PC-3 (cell line): ENCODE data around the gene MZB1. TPM values are rescaled to one million over a fixed set of nuclear protein-coding genes. Genes with fewer than 3 reads are reported as not detected.
"Not testable (repeated sequence)": the region's sequence is repeated elsewhere in the genome, so short reads cannot be mapped to it uniquely, and the experiment has no call there.

Experiments used
- ATAC-seq: fragments of 200-7000 bp; cut with Tn5 transposase; 2 replicates; pipeline ENCODE4 v1.9.1; 2020; ENCODE audit warnings: mild to moderate bottlenecking, moderate library complexity
- BruUV-seq: library from RNA; stranded (reverse); fragments of 400-500 nt; replicated peaks from 2 replicates; lab custom pipeline; 2021; lab: Mats Ljungman, UMichigan
- CTCF ChIA-PET: fragments of 300-600 bp; sonication (Branson Sonifier 250); formaldehyde crosslinking; loops from one replicate; lab custom pipeline; 2022; ENCODE audit warnings: antibody characterized with exemption; lab: Charles Lee
- POLR2A ChIA-PET: fragments of 300-600 bp; sonication (Branson Sonifier 250); formaldehyde crosslinking; loops from one replicate; lab custom pipeline; 2022; ENCODE audit warnings: antibody characterized with exemption; ENCODE audit not compliant: unreplicated experiment; lab: Charles Lee
- DNase-seq: peaks from one replicate; pipeline ENCODE4 v3.0.0-alpha.2; 2015
- H2AFZ ChIP-seq: fragments of 300-600 bp; sonication (generic); 2 replicates; pipeline ENCODE4 v1.6.0; 2016; ENCODE audit warnings: antibody characterized with exemption, low read length
- H3F3A ChIP-seq: fragments of 300-600 bp; sonication (generic); one replicate; pipeline ENCODE4 v1.6.0; 2017; ENCODE audit warnings: antibody characterized with exemption, low read length, control low read depth, mild to moderate bottlenecking; ENCODE audit not compliant: unreplicated experiment
- H3K27ac ChIP-seq: fragments of 300-600 bp; sonication (generic); 2 replicates; pipeline ENCODE4 v1.5.1; 2016; ENCODE audit warnings: mild to moderate bottlenecking, low read length
- H3K27me3 ChIP-seq: fragments of 300-600 bp; sonication (generic); 2 replicates; pipeline ENCODE4 v1.6.1; 2016; ENCODE audit warnings: low read length, mixed read lengths
- H3K36me3 ChIP-seq: fragments of 300-600 bp; sonication (generic); 2 replicates; pipeline ENCODE4 v1.6.1; 2016; ENCODE audit warnings: low read depth, mixed run types, low read length, mixed read lengths
- H3K4me1 ChIP-seq: fragments of 300-600 bp; sonication (generic); 2 replicates; pipeline ENCODE4 v1.5.1; 2016; ENCODE audit warnings: low read length; ENCODE audit not compliant: insufficient read depth
- H3K4me2 ChIP-seq: fragments of 300-600 bp; sonication (generic); 2 replicates; pipeline ENCODE4 v1.6.0; 2016; ENCODE audit warnings: low read length
- H3K4me3 ChIP-seq: fragments of 300-600 bp; sonication (generic); 2 replicates; pipeline ENCODE4 v1.5.1; 2016; ENCODE audit warnings: mild to moderate bottlenecking, low read length, mixed read lengths
- H3K79me2 ChIP-seq: fragments of 300-600 bp; sonication (generic); 2 replicates; pipeline ENCODE4 v1.6.1; 2017; ENCODE audit warnings: low read length, mixed read lengths
- H3K9ac ChIP-seq: fragments of 300-600 bp; sonication (generic); 2 replicates; pipeline ENCODE4 v1.6.0; 2016; ENCODE audit warnings: mild to moderate bottlenecking, low read length
- H3K9me2 ChIP-seq: fragments of 300-600 bp; sonication (generic); replicated peaks from 2 replicates; pipeline ENCODE4 v1.6.1; 2016; ENCODE audit warnings: mixed run types, low read length, mixed read lengths
- H3K9me3 ChIP-seq: fragments of 300-600 bp; sonication (generic); 2 replicates; pipeline ENCODE4 v1.6.1; 2016; ENCODE audit warnings: low read length, mixed read lengths
- H4K20me1 ChIP-seq: fragments of 300-600 bp; sonication (generic); 2 replicates; pipeline ENCODE4 v1.6.1; 2016; ENCODE audit warnings: low read length, mixed read lengths
- EZH2 ChIP-seq: fragments of 300-600 bp; sonication (generic); IDR thresholded peaks from one replicate; pipeline ENCODE4 v1.6.1; 2017; ENCODE audit warnings: antibody characterized with exemption, mild to moderate bottlenecking, low read length; ENCODE audit not compliant: unreplicated experiment
- EZH2phosphoT487 ChIP-seq: fragments of 300-600 bp; sonication (generic); IDR thresholded peaks from 2 replicates; pipeline ENCODE4 v1.6.1; 2018; ENCODE audit warnings: mild to moderate bottlenecking, antibody characterized with exemption, low read length, borderline replicate concordance
- intact Hi-C: fragments of 100-400 bp; cut with micrococcal nuclease; formaldehyde crosslinking; loops from 2 replicates; pipeline ENCODE4 v1.9.0; 2023
- total RNA-seq: library from RNA; depleted of rRNA; stranded (reverse); fragments of >200 nt; gene quantifications from 2 replicates; pipeline ENCODE4 v1.2.3, GENCODE V29; 2014
- TF ChIP-seq, protein P1 (sequence below): fragments of 300-600 bp; sonication (generic); conservative IDR thresholded peaks from 2 replicates; pipeline ENCODE4 v1.5.1; 2017; ENCODE audit warnings: antibody characterized with exemption, low read depth, mild to moderate bottlenecking, low read length

Gene MZB1
- total RNA-seq, 1 experiment from 2014 or later = 0.22 TPM

DNA sequence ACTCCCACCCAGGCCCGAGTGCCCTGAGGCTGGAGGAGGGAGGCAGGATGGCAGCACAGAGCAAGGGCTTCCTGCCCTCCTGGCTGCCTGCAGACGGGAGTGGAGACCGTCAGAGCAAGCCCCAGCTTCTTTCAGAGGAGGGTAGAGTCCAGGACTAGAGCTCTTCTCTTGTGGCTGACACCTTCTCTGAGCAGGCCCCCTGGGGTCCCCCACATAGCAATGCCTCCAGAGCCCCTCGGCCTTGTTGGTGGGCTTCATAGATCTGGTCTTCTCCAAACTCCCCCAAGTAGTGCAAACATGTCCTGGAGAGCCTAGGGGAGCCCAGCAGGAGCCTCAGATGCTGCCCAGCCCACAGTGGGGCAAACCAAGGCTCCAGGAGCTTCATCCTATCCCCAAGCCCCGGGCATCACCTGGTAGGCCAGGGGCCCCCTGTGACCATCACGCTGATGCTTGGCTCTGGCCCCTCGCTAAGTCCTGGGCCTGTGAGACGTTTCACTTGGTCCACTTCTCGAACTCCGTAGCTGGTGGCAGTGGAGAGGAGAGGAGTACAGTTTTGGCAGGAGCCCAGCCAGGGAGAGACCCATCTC, 2.0 kb downstream of the MZB1 start:
- POLR2A ChIA-PET = no interaction called here

DNA sequence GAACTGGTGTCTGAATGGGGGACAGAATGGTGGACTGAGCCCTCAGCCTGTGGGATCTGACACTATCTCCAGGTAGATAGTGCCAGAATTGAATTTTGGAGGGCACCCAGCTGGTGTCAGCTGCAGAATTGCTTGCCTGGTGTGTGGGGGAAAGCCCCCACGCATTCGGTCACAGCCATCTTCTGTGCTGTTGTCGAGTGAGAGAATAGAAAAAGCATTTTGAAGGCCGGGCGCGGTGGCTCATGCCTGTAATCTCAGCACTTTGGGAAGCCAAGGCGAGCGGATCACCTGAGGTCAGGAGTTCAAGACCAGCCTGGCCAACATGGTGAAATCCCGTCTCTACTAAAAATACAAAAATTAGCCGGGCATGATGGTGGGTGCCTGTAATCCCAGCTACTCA, 2.8 kb downstream of the MZB1 start:
- CTCF ChIA-PET = interaction anchor here (0.5 kb wide), 1 partner anchor 1635 kb away, joined by 4 read pairs; no protein-coding TSS in a partner anchor
- H3K9me2 ChIP-seq, H3K9me3 ChIP-seq, BruUV-seq, H3K79me2 ChIP-seq, H4K20me1 ChIP-seq, DNase-seq, H3K27me3 ChIP-seq, H3F3A ChIP-seq, H3K36me3 ChIP-seq, intact Hi-C loops, H3K27ac ChIP-seq, H3K4me3 ChIP-seq, H3K9ac ChIP-seq, H2AFZ ChIP-seq, POLR2A ChIA-PET, H3K4me2 ChIP-seq, ATAC-seq: not testable (repeated sequence)
- peaks cover 17% of the 10 kb centered on the region for H3K4me1 ChIP-seq

More for the DNA sequence above, 2.0 kb downstream of the MZB1 start:
- Histone ChIP-seq H3K36me3 (no peaks in the 10 kb centered on the region), H3K27ac (no peak overlapping the region), H3K9me3 (no peaks in the 10 kb centered on the region), H2AFZ (no peak overlapping the region), H3K4me2 (no peak overlapping the region), H3K79me2 (peaks cover 10% of the 10 kb centered on the region), H3K9me2 (no peaks in the 10 kb centered on the region), H4K20me1 (no peaks in the 10 kb centered on the region), H3K4me1 (peaks cover 17% of the 10 kb centered on the region), H3K9ac (no peak overlapping the region), H3F3A (no peaks in the 10 kb centered on the region), H3K4me3 (no peak overlapping the region), H3K27me3 (no peaks in the 10 kb centered on the region)
- no TSS peak for BruUV-seq
- no peak for ATAC-seq
- intact Hi-C loops = no loop called here
- TF ChIP-seq EZH2 = no peak
- no peak for TF ChIP-seq EZH2phosphoT487
- TF ChIP-seq, protein P1, sequence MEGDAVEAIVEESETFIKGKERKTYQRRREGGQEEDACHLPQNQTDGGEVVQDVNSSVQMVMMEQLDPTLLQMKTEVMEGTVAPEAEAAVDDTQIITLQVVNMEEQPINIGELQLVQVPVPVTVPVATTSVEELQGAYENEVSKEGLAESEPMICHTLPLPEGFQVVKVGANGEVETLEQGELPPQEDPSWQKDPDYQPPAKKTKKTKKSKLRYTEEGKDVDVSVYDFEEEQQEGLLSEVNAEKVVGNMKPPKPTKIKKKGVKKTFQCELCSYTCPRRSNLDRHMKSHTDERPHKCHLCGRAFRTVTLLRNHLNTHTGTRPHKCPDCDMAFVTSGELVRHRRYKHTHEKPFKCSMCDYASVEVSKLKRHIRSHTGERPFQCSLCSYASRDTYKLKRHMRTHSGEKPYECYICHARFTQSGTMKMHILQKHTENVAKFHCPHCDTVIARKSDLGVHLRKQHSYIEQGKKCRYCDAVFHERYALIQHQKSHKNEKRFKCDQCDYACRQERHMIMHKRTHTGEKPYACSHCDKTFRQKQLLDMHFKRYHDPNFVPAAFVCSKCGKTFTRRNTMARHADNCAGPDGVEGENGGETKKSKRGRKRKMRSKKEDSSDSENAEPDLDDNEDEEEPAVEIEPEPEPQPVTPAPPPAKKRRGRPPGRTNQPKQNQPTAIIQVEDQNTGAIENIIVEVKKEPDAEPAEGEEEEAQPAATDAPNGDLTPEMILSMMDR = no peak
- CTCF ChIA-PET = interaction anchor here (0.5 kb wide), 1 partner anchor 1636 kb away, joined by 4 read pairs; no protein-coding TSS in a partner anchor
- no peak for DNase-seq

- H4K20me1 ChIP-seq = no peaks in the 10 kb centered on the region
- no peaks in the 10 kb centered on the region for H3K36me3 ChIP-seq
- intact Hi-C loops = no loop called here
- no peaks in the 10 kb centered on the region for H3K27me3 ChIP-seq
- H2AFZ ChIP-seq = no peak overlapping the region
- ChIA-PET POLR2A (no interaction called here), CTCF (no interaction called here)
- H3K27ac ChIP-seq = no peak overlapping the region
- DNase-seq (no peak), ATAC-seq (no peak)
- TF ChIP-seq, protein P1 = no peak
- TF ChIP-seq EZH2phosphoT487 = no peak
- no peak for TF ChIP-seq EZH2
- peaks cover 9% of the 10 kb centered on the region for H3K79me2 ChIP-seq
- peaks cover 12% of the 10 kb centered on the region for H3K4me1 ChIP-seq
- H3K9me2 ChIP-seq = no peaks in the 10 kb centered on the region
- BruUV-seq = no TSS peak
- no peak overlapping the region for H3K4me2 ChIP-seq
- H3K4me3 ChIP-seq = no peak overlapping the region
- H3F3A ChIP-seq = no peaks in the 10 kb centered on the region
- H3K9ac ChIP-seq = no peak overlapping the region
- H3K9me3 ChIP-seq = no peaks in the 10 kb centered on the region
These were observed 3.7 kb downstream of the MZB1 start for GRCh38 chr5:139386050-139386438.
